DND-41 (cell line): ENCODE measurements around the gene PTPRK.

ENCODE experiments used
- ATAC-seq: fragments of 200-7000 bp; cut with Tn5 transposase; 3 replicates; pipeline ENCODE4 v1.9.1; 2021; ENCODE audit warnings: low read depth; ENCODE audit not compliant: insufficient read depth
- DNase-seq: peaks from one replicate; pipeline ENCODE4 v3.0.0-alpha.2; 2020
- H2AFZ ChIP-seq: 2 replicates; pipeline ENCODE4 v1.6.0; 2012; ENCODE audit warnings: low read depth, low read length
- H3K27ac ChIP-seq: 2 replicates; pipeline ENCODE4 v1.5.1; 2012; ENCODE audit warnings: low read length, inconsistent platforms
- H3K27me3 ChIP-seq: fragments of 200-600 bp; sonication (generic); 2 replicates; pipeline ENCODE4 v1.6.0; 2012; ENCODE audit warnings: low read length, mild to moderate bottlenecking, inconsistent platforms; ENCODE audit not compliant: insufficient read depth, poor library complexity
- H3K36me3 ChIP-seq: 2 replicates; pipeline ENCODE4 v1.5.1; 2012; ENCODE audit warnings: low read length, inconsistent platforms; ENCODE audit not compliant: insufficient read depth
- H3K4me1 ChIP-seq: 2 replicates; pipeline ENCODE4 v1.5.1; 2012; ENCODE audit warnings: mild to moderate bottlenecking, low read length; ENCODE audit not compliant: insufficient read depth
- H3K4me2 ChIP-seq: 2 replicates; pipeline ENCODE4 v1.6.0; 2012; ENCODE audit warnings: mild to moderate bottlenecking, moderate library complexity, low read length, inconsistent platforms; ENCODE audit not compliant: insufficient read depth
- H3K4me3 ChIP-seq, 2 experiments: fragments of 200-600 bp in 1 of 2; shearing (Covaris generic) in 1 of 2; 2 replicates each; pipeline ENCODE4 v1.5.1; 2012 to 2016; ENCODE audit warnings: inconsistent platforms in 2 of 2, low read length in 2 of 2, mild to moderate bottlenecking in 2 of 2, low read depth in 1 of 2, moderate library complexity in 1 of 2
- H3K79me2 ChIP-seq: 2 replicates; pipeline ENCODE4 v1.6.0; 2012; ENCODE audit warnings: low read length, inconsistent platforms; ENCODE audit not compliant: insufficient read depth
- H3K9ac ChIP-seq: 2 replicates; pipeline ENCODE4 v1.6.0; 2012; ENCODE audit warnings: low read depth, mild to moderate bottlenecking, inconsistent platforms, low read length, moderate library complexity
- H3K9me3 ChIP-seq: 2 replicates; pipeline ENCODE4 v1.5.1; 2012; ENCODE audit warnings: low read length, moderate library complexity, mild to moderate bottlenecking, inconsistent platforms; ENCODE audit not compliant: insufficient read depth, severe bottlenecking
- H4K20me1 ChIP-seq: 2 replicates; pipeline ENCODE4 v1.6.0; 2012; ENCODE audit warnings: low read length; ENCODE audit not compliant: insufficient read depth
- CTCF ChIP-seq: IDR thresholded peaks from 2 replicates; pipeline ENCODE4 v1.5.1; 2012; ENCODE audit warnings: borderline replicate concordance, low read length, moderate library complexity, mild to moderate bottlenecking; ENCODE audit not compliant: poor library complexity, severe bottlenecking; ENCODE audit errors: extremely low read depth
- EZH2 ChIP-seq: IDR thresholded peaks from 3 replicates; pipeline ENCODE4 v1.6.1; 2012; ENCODE audit warnings: borderline replicate concordance, low read depth, mild to moderate bottlenecking, moderate library complexity, low read length, inconsistent platforms; ENCODE audit not compliant: severe bottlenecking

The PTPRK gene

GRCh38 chr6:128528241-128528640 lies 7.8 kb upstream of the PTPRK start:
- H3K9me3 ChIP-seq, result no peaks in the 10 kb centered on the region
- H3K27ac ChIP-seq, result no peak overlapping the region
- no peak overlapping the region for H3K4me2 ChIP-seq
- no peak for TF ChIP-seq EZH2
- no peak overlapping the region for H2AFZ ChIP-seq
- no peak overlapping the region for H3K9ac ChIP-seq
- no peaks in the 10 kb centered on the region for H3K79me2 ChIP-seq
- H4K20me1 ChIP-seq, result no peaks in the 10 kb centered on the region
- ATAC-seq (no peak), DNase-seq (no peak)
- no peaks in the 10 kb centered on the region for H3K27me3 ChIP-seq
- H3K4me3 ChIP-seq, result no peak overlapping the region
- H3K36me3 ChIP-seq, result no peaks in the 10 kb centered on the region
- no peaks in the 10 kb centered on the region for H3K4me1 ChIP-seq

GRCh38 chr6:128527375-128527774 lies 7.0 kb upstream of the PTPRK start:
- Histone ChIP-seq H3K79me2 (no peaks in the 10 kb centered on the region), H3K9ac (no peak overlapping the region), H3K4me3 (no peak overlapping the region), H3K9me3 (no peaks in the 10 kb centered on the region), H3K4me2 (no peak overlapping the region), H2AFZ (no peak overlapping the region), H3K27ac (no peak overlapping the region), H3K4me1 (no peaks in the 10 kb centered on the region), H3K36me3 (no peaks in the 10 kb centered on the region), H3K27me3 (no peaks in the 10 kb centered on the region), H4K20me1 (no peaks in the 10 kb centered on the region)
- no peak for DNase-seq
- no peak for TF ChIP-seq CTCF
- no peak for ATAC-seq

GRCh38 chr6:128526152-128526914 lies 5.9 kb upstream of the PTPRK start:
- Histone ChIP-seq H3K4me1 (no peaks in the 10 kb centered on the region), H3K79me2 (no peaks in the 10 kb centered on the region), H3K4me2 (no peak overlapping the region), H3K4me3 (no peak overlapping the region), H3K9ac (no peak overlapping the region), H2AFZ (no peak overlapping the region), H3K36me3 (no peaks in the 10 kb centered on the region), H4K20me1 (no peaks in the 10 kb centered on the region), H3K27ac (no peak overlapping the region), H3K9me3 (no peaks in the 10 kb centered on the region), H3K27me3 (no peaks in the 10 kb centered on the region)
- no peak for DNase-seq
- TF ChIP-seq CTCF, result no peak
- TF ChIP-seq EZH2, result no peak
- ATAC-seq, result no peak

GRCh38 chr6:128525406-128525805 lies 5.0 kb upstream of the PTPRK start:
- Histone ChIP-seq H3K9ac (no peak overlapping the region), H3K4me2 (no peak overlapping the region), H3K9me3 (no peaks in the 10 kb centered on the region), H3K36me3 (no peaks in the 10 kb centered on the region), H3K27ac (no peak overlapping the region), H3K27me3 (no peaks in the 10 kb centered on the region), H3K79me2 (no peaks in the 10 kb centered on the region), H3K4me1 (no peaks in the 10 kb centered on the region), H4K20me1 (no peaks in the 10 kb centered on the region), H3K4me3 (no peak overlapping the region), H2AFZ (no peak overlapping the region)
- no peak for ATAC-seq
- DNase-seq, result no peak
- TF ChIP-seq CTCF (no peak), EZH2 (no peak)
